Activated CD4-positive, alpha-beta T cell treated with anti-CD3 and anti-CD28 coated beads, Interleukin-2, amount 10 ng/mL, durations not matched to agents 7 days and 5 days (primary cell): ENCODE results near the gene LPCAT1. TPM values are rescaled to one million over a fixed set of nuclear protein-coding genes. Genes with fewer than 3 reads are reported as not detected.
"Not testable (repeated sequence)": the region's sequence is repeated elsewhere in the genome, so short reads cannot be mapped to it uniquely, and the experiment has no call there.

Experiments used
- CTCF ChIA-PET: fragments of 350-600 bp; sonication (Branson Sonifier 250); formaldehyde crosslinking; loops from one replicate; lab custom pipeline; 2021; ENCODE audit warnings: antibody characterized with exemption; lab: Charles Lee
- POLR2A ChIA-PET: fragments of 350-600 bp; sonication (Branson Sonifier 250); formaldehyde crosslinking; loops from one replicate; lab custom pipeline; 2021; ENCODE audit warnings: antibody characterized with exemption; lab: Charles Lee
- DNase-seq: peaks from one replicate; pipeline ENCODE4 v3.0.0-alpha.2; 2020
- H3K27ac Mint-ChIP-seq: one replicate; pipeline ENCODE4 v1.8.0; 2021; ENCODE audit warnings: mild to moderate bottlenecking, moderate library complexity, mixed read lengths
- H3K27me3 Mint-ChIP-seq: one replicate; pipeline ENCODE4 v1.8.0; 2021; ENCODE audit warnings: mixed read lengths
- H3K36me3 Mint-ChIP-seq: one replicate; pipeline ENCODE4 v1.8.0; 2021; ENCODE audit warnings: low read depth, mixed read lengths
- H3K4me1 Mint-ChIP-seq: one replicate; pipeline ENCODE4 v1.8.0; 2021; ENCODE audit warnings: mixed read lengths
- H3K4me3 Mint-ChIP-seq: one replicate; pipeline ENCODE4 v1.8.0; 2021; ENCODE audit warnings: mild to moderate bottlenecking, moderate library complexity, mixed read lengths
- H3K9me3 Mint-ChIP-seq: one replicate; pipeline ENCODE4 v1.8.0; 2021; ENCODE audit warnings: mixed read lengths
- total RNA-seq, 2 experiments: library from RNA; stranded (reverse); gene quantifications; one replicate each; pipeline ENCODE4 v1.2.3, GENCODE V29; 2021

LPCAT1 gene
- total RNA-seq, 2 experiments from 2014 or later = 69.5 to 77.0 TPM

DNA sequence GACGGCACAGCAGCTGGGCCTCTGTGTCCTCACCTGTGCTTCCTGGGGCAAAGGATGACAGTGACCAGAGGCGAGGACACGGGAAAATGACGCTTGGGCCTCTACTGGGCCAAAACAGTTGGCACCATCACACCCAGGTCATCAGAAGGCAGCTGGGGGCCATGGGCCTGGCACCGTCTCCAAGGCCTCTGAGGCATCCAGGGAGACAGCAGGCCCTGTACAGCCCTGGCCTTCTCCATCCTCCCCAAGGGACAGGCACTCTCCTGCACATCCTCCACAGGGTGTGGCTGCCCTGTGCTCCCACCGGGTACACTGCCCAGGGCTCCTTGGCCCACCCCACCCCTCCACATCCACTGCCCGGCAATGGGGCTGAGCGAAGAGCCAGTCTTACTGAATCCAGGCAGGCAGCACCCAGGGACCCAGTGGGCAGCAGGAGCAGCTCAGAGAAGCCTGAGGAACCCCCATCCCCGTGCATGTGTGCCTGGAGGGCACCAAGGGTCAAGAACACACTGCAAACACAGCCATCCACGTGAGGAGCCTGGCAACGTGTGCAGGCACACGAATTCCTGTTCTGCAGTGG, 4.0 kb downstream of the LPCAT1 start:
- Mint-ChIP-seq H3K27ac (no peak overlapping the region), H3K4me1 (peaks cover 18% of the 10 kb centered on the region), H3K36me3 (peaks cover 23% of the 10 kb centered on the region), H3K27me3 (no peaks in the 10 kb centered on the region), H3K4me3 (no peak overlapping the region), H3K9me3 (no peaks in the 10 kb centered on the region)
- ChIA-PET POLR2A (no interaction called here), CTCF (no interaction called here)
- DNase-seq = no peak

DNA sequence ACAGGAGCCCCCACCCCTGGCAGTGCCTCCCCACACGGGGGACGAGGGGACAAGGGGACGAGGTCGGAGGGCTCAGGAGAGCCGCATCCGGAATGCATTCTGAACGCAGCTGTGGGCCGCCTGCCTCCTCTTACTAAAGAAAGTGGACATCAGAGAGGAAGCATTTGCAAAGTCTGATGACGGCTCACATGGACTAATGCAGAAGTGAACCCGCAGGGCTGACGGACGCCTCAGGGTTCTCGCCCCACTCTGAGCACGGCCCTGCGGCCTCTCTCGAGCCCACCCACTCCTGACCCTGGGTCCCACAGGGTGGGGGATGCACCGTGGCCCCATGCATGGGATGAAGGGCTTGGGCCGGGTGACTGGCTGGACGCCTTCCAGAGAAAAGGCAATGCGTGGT, 5.9 kb downstream of the LPCAT1 start:
- Mint-ChIP-seq H3K9me3 (no peaks in the 10 kb centered on the region), H3K4me3 (no peak overlapping the region), H3K27ac (no peak overlapping the region), H3K4me1 (peaks cover 18% of the 10 kb centered on the region), H3K27me3 (no peaks in the 10 kb centered on the region), H3K36me3 (peaks cover 22% of the 10 kb centered on the region)
- DNase-seq = no peak
- CTCF ChIA-PET = no interaction called here
- POLR2A ChIA-PET = no interaction called here

DNA sequence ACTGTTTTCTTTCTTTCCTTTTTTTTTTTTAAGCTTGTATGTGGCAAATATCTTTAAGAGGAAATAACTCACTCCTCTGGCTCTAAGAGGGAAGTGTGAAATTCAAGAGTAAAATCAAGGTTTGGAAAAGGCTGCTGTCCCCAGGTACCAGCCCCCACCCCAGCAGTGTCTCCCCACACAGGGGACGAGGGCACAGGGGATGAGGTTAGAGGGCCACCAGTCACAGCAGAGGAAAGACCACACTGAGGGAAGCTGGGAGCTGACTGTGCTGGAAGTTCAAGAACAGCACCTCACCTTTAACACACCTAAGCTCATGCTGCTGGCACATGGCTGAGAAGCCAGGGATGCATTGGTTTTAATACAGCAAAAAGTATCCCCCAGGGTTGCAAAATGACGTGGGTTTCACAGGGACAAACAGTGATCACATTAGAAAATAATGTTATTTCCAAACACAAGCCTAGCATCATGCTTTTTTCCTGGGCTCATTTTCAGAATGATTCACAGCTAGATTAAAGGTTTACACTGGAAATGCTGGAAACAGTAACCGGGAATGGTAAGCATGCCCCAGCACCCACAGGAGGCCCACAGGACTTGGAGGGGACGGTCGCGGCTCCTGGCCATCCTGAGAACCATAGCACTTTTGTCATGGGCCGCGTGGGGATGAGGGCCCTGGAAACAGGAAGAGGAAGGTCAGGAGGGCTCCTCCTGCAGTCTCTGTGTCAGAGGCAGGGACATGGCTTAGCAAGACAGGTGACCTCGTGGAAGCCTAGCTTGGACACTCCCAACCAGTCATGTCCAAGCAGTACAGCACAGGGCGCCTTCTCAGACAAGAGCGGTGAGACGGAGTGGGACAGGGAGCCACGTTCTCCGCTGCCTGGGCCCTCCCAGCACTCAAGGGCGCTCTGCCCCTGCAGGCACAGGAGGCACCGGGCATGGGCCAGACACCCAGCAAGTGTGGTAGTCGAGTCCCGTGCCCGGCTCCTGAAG, 6.9 kb downstream of the LPCAT1 start:
- Mint-ChIP-seq H3K27ac (peak overlapping the region; percentile 19), H3K4me3 (no peak overlapping the region), H3K9me3 (no peaks in the 10 kb centered on the region), H3K27me3 (no peaks in the 10 kb centered on the region), H3K4me1 (peaks cover 10% of the 10 kb centered on the region), H3K36me3 (peaks cover 19% of the 10 kb centered on the region)
- DNase-seq = no peak
- POLR2A ChIA-PET = no interaction called here
- CTCF ChIA-PET = no interaction called here

DNA sequence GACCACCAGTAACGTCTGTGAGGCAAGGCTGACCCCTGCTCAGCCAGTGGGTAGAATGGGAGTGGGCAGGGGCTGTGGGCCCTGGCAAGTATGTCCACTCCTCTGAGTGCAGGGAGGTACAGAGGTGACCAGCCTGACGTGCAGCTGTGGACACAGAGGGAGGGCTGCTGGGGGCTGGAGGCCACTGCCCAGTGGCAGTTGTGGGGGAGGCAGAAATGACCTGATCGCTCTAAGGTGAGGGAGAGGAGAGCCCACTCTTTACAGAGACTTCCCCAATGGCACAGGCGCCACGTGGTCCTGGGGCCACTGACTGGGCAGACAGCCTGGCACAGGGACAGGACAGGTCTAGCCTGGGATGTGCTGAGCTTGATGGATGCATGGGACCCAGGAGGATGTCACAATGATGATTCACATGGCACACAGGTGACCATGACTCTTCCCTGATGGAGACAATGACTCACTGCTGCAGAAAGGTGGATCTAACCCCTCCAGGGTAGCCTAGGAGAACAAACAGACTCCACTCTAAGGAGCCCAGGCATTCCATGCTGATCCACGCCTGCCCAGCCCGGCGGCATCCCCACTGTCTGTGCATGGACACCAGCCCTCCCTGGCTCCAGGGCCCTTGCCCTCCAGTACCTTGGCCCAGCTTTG, 7.7 kb downstream of the LPCAT1 start:
- Mint-ChIP-seq H3K4me1 (peaks cover 3% of the 10 kb centered on the region), H3K27me3 (no peaks in the 10 kb centered on the region), H3K4me3 (no peak overlapping the region), H3K9me3 (no peaks in the 10 kb centered on the region), H3K27ac (no peak overlapping the region), H3K36me3 (peaks cover 17% of the 10 kb centered on the region)
- POLR2A ChIA-PET = no interaction called here
- no peak for DNase-seq
- CTCF ChIA-PET = no interaction called here

DNA sequence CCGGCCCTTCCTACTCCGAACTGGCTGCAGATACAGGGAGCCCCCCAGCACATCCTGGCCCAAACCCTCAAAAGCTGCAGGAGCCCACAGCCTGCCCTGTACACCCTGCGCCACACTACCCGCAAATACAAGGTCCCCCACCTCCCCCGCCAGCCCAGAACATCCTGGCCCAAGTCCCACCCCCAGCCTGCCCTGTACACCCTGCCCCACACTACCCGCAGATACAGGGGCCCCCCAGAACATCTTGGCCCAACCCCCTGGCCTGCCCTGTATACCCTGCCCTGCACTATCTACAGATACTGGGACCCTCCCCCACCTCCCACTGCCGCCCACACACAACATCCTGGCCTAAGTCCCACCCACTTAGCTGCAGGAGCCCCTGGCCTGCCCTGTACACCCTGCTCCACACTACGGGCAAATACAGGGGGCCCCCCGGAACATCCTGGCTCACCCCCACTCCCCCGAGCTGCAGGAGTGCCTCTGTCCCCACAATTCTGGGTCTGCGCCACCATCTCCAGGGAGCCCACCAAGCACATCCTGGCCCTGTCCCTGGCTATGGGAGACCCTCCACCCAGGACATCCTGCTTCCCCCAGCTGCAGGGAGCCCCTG, 8.3 kb downstream of the LPCAT1 start:
- H3K27ac Mint-ChIP-seq = no peak overlapping the region
- no peaks in the 10 kb centered on the region for H3K9me3 Mint-ChIP-seq
- H3K4me3 Mint-ChIP-seq = no peak overlapping the region
- no peak for DNase-seq
- peaks cover 3% of the 10 kb centered on the region for H3K4me1 Mint-ChIP-seq
- ChIA-PET POLR2A (no interaction called here), CTCF (no interaction called here)
- no peaks in the 10 kb centered on the region for H3K27me3 Mint-ChIP-seq
- peaks cover 14% of the 10 kb centered on the region for H3K36me3 Mint-ChIP-seq

DNA sequence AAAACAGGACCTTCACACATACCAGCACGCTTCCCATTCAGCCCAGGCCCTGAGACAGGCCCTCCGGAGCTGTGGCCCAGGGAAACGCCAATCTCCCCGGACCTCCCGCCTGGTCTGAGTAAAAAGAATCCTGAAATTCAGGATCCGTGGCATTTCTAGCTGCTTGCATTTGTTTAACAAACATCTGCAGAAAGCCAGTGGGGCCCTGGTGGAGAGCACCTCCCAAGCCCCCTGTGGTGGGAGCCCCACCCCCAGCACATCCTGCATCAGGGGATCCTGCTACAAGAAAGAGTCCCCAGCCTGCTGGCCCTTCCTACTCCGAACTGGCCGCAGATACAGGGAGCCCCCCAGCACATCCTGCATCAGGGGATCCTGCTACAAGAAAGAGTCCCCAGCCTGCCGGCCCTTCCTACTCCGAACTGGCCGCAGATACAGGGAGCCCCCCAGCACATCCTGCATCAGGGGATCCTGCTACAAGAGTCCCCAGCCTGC, 8.9 kb downstream of the LPCAT1 start:
- not testable (repeated sequence) for DNase-seq

DNA sequence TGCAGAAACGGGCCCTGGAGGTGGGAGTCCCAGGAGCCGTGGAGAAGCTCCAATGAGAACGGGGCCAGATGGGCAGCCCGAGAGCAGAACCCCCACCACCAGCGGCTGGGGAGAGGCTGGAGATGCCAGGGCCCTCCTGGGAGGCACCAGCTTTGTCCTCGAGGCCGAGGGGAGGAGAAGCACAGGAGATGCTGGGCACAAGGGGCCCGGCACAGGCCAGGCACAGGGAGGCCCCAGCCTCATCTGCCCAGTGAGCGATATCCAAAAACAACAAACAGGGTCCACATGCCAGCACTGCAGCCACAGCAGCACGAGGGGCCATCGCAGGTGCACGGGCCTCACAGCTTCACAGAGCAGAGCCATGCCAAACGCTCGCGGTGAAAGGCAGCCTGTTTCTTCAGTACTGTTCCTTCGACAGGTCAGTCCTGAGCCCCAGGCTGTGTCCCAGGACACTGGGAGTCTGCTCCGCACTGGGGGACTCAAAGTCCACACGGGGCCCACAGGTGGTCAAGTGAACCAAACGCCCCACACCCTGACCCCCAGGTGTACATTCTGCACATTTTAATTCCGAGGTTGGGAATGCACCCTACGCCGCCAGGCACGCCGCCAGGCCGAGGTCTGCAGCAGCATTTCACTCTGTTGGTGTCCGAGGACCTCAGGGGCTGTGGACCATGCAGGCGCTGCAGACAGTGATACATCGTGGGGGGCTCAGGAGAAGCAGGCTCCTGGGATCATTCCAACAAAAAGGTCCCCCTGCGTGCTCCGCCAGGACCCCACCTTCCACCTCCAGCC, 9.5 kb downstream of the LPCAT1 start:
- CTCF ChIA-PET = no interaction called here
- no peaks in the 10 kb centered on the region for H3K27me3 Mint-ChIP-seq
- no peak for DNase-seq
- H3K4me3 Mint-ChIP-seq = no peak overlapping the region
- H3K36me3 Mint-ChIP-seq = peaks cover 10% of the 10 kb centered on the region
- peaks cover 3% of the 10 kb centered on the region for H3K4me1 Mint-ChIP-seq
- POLR2A ChIA-PET = no interaction called here
- no peak overlapping the region for H3K27ac Mint-ChIP-seq
- H3K9me3 Mint-ChIP-seq = no peaks in the 10 kb centered on the region

More for the DNA sequence above, 8.9 kb downstream of the LPCAT1 start:
- H3K27me3 Mint-ChIP-seq, H3K27ac Mint-ChIP-seq, CTCF ChIA-PET, H3K4me3 Mint-ChIP-seq, H3K4me1 Mint-ChIP-seq, POLR2A ChIA-PET, H3K9me3 Mint-ChIP-seq: not testable (repeated sequence)
- H3K36me3 Mint-ChIP-seq = peaks cover 13% of the 10 kb centered on the region

DNA sequence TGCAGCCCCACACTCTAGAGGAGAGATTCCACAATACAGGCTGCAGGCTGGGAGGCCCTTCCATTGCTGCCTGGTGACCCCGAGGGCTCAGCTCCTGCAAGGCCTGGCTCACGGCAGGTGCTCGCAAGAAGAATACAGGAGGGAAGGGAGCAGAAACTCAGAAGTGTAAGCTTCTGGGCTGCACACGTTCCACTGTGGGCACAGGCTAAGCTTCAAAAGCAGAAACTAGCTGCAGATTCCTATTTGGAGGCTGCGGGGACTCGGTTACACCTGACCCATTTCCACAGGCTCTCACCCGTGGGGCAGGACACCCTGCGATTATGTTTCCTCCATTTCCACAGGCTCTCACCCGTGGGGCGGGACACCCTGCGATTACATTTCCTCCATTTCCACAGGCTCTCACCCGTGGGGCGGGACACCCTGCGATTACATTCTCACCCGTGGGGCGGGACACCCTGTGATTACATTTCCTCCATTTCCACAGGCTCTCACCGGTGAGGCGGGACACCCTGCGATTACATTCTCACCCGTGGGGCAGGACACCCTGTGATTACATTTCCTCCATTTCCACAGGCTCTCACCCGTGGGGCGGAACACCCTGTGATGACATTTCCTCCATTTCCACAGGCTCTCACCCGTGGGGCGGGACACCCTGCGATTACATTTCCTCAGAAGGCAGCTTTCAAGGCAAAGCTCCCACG, 10.3 kb downstream of the LPCAT1 start:
- Mint-ChIP-seq H3K27ac (no peak overlapping the region), H3K36me3 (peaks cover 3% of the 10 kb centered on the region), H3K4me3 (no peak overlapping the region), H3K27me3 (no peaks in the 10 kb centered on the region), H3K4me1 (no peaks in the 10 kb centered on the region), H3K9me3 (no peaks in the 10 kb centered on the region)
- no peak for DNase-seq
- POLR2A ChIA-PET = no interaction called here
- CTCF ChIA-PET = no interaction called here

DNA sequence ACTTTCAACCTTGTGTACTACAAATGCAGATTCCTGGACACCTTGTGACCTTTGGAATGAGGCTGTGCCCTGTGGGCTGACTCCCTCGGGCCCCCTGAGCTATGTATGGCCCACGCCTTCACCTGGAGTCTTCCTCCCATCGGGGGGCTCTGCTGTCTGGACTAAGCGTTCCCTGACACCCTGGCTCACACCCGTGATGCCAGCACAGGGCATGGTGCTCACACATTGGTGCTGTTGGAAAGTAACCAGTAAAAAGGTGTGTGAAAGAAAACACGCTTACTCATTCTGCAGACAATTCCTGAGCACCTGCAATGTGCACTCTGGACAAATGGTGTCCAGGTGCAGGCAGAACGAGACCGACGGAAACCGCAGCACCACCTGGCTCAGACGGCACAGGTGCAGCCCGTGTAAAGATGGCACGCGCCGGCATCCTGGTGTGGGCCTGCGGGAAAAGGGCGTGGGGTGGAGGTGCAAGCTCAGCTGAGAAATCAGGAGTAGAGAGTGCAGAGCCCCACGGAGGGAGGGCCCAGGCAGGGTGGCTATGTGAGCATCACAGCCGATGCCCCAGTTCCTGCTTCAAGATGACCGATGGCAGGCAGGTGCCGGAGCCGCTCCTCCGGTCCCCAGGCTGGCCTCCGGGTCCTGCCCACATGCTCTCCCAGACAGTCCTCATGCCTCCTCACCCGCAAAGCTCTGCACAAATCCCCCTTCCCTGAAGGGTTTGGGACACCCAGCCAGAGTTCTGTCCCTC, 11.0 kb downstream of the LPCAT1 start:
- POLR2A ChIA-PET = no interaction called here

DNA sequence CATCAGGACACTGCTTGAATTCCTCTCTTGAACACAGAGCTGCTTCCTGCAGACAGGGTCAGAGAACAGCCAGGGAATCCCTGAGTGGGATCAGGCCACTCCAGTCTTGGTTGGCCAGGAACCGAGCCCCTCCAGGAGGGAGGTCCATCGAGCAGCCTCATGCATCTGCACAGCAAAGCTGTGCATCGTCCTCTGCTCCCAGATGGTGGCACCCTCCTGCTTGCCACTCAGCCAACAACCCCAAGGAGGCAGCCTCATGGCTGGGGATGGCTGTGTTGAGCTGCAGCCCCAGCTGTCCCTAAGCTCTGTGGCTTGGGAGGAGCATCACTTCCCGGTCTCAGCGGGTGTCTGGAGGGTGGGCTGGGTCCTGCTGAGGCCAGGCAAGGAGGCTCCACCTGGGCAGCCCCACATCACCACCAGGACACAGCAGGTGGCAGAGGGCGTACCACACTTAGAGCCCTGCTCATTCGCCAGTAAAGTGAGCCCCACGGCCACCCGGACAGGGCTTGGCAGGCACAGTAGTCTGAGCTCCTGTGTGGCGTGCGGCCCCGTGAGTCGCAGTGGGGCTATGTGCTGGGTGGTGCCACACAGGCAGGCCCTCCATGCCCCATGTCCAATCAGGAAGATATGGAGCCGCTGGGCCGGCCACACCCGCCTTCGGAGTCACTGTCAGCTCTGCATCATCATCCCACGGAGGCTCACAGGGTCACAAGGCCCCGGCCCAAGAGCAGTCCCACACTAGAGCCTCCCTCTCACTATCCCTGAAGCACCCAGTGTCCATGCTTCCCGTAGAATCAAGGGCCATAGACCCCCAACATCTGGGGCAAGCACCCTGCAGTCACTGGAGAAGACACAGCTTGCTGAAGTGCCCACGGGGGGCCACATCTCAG, 11.9 kb downstream of the LPCAT1 start:
- ChIA-PET POLR2A (no interaction called here), CTCF (interaction anchor here (0.8 to 1.7 kb wide), 3 partner anchors 10 to 34 kb away, joined by 3 to 4 read pairs (median 3); no protein-coding TSS in a partner anchor)
- Mint-ChIP-seq H3K27me3 (no peaks in the 10 kb centered on the region), H3K4me1 (no peaks in the 10 kb centered on the region), H3K4me3 (no peak overlapping the region), H3K27ac (no peak overlapping the region), H3K9me3 (no peaks in the 10 kb centered on the region), H3K36me3 (peaks cover 2% of the 10 kb centered on the region)
- no peak for DNase-seq

More for the DNA sequence above, 11.0 kb downstream of the LPCAT1 start:
- Mint-ChIP-seq H3K9me3 (no peaks in the 10 kb centered on the region), H3K4me1 (no peaks in the 10 kb centered on the region), H3K4me3 (no peak overlapping the region), H3K27me3 (no peaks in the 10 kb centered on the region), H3K27ac (no peak overlapping the region), H3K36me3 (peaks cover 2% of the 10 kb centered on the region)
- no peak for DNase-seq
- CTCF ChIA-PET = interaction anchor here (0.8 to 1.0 kb wide), 2 partner anchors 16 to 33 kb away, joined by 3 read pairs; no protein-coding TSS in a partner anchor
